GM19328 (cell line): ENCODE results near the gene AKAP6.

Experiments
- ATAC-seq: cut with Tn5 transposase; IDR thresholded peaks from one replicate; pipeline ENCODE4 v1.9.1; 2021; ENCODE audit warnings: mild to moderate bottlenecking, moderate library complexity; ENCODE audit not compliant: unreplicated experiment

AKAP6 gene

DNA sequence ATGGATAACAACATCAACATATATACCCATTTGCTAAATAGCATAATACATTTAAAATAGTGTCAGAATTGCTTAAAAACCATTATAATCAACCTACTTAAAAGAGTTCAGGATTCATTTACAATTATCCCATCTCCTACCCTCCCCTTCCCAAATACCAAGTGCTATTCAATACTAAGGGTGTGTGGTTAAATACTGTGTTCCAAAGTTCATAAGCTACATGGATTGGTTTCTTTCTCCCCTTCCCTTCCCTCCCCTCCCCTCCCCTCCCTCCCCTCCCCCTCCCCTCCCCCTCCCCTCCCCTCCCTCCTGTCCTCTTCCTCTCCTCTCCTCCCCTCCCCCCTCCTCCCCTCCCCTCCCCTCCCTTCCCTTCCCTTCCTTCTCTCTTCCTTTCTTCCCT, 512.6 kb downstream of the AKAP6 start:
- no peak for ATAC-seq

DNA sequence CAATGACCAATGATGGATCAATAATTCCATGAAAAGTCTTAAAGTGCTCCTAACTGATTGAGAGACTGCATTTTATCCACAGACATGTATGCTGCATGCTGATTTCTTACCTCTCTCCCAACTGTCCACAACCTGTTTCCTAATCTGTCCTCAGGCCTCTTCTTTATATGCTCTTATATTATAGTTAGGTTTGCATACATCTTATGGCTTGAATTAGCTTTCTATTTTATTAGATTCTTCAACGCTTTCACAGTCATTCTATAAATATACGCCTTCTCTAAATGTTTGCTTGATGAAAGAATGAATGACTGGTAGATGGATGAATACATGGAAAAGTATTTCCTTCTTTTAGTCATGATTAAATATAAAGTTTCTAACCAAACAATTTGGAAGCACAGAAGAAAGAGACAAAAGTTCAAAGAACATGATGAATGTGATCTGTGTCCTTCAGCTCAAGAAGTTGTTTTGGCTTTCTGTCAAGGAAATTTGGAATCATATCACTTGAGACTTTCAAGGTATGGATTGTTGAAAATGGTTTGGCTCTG, 517.8 kb downstream of the AKAP6 start:
- ATAC-seq: no peak

DNA sequence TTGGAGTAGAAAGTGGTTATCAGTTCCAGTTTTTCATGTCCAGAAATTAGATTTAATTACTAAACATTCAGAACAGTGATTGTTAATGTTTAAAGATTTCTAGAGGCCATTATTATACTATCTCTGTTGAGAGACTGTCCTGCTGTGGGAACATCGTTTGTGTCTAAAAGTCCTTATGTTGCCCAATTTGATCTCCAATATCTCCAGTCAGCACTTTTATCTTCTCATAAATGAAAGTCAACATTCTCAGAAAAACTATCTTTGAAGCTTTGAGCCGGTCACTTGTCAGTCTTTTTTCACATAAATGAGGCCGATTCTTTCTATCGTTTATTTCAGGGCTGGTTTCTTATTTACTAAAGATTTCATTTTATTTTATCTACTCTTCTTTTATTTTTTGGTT, 518.8 kb downstream of the AKAP6 start:
- no peak for ATAC-seq

- ATAC-seq: no peak
These were observed 536.8 kb downstream of the AKAP6 start for GRCh38 chr14:32865827-32866376.

DNA sequence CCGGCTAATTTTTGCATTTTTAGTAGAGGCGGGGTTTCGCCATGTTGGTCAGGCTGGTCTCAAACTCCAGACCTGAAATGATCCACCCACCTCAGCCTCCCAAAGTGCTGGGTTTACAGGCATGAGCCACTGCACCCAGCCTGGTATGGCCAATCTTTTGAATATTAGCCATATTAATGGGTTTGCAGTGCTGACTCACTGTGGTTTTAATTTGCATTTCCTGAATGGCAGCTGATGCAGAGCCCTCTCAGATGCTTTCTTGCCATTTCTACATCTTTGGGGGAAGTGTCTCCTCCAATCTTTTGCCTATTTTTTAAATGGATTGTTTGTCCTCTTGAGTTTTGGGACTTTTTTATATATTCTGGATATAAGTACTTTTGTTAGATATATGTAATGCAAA, 554.1 kb downstream of the AKAP6 start:
- no peak for ATAC-seq
